GM18517 (cell line): Measurements from ENCODE around the gene AMER3.
A peak's percentile ranks its signal among the peaks of the same experiment; 100 is the strongest.

Experiments used
- ATAC-seq: cut with Tn5 transposase; IDR thresholded peaks from one replicate; pipeline ENCODE4 v1.9.1; 2021; ENCODE audit warnings: mild to moderate bottlenecking, moderate library complexity; ENCODE audit not compliant: unreplicated experiment

Gene AMER3

GRCh38 chr2:130769343-130769907, 14.1 kb downstream of the AMER3 start:
- no peak for ATAC-seq

DNA sequence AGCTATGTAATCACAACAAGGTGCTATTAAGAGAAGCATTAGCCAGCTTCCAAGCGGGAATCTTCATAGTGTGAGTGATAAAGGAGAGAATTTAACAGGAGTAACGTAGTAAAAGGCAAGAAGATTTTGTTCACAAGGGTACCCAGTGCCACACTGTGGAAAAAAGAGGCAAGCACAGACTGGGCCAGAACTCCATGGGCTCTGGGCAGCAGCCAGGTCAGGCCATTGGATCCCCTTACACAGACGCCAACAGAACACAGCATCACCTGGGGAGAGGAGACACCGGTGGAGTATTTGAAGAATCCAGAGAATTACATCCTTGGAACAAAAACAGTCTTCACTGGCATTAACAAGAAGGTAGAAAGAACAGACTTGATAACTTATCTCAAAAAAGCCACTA, 21.2 kb downstream of the AMER3 start:
- ATAC-seq: no peak

GRCh38 chr2:130778781-130779180, 23.4 kb downstream of the AMER3 start:
- ATAC-seq: no peak

GRCh38 chr2:130785466-130786055, 30.2 kb downstream of the AMER3 start:
- no peak for ATAC-seq

- ATAC-seq: no peak
Observed at GRCh38 chr2:130786076-130786475, 30.7 kb downstream of the AMER3 start.

DNA sequence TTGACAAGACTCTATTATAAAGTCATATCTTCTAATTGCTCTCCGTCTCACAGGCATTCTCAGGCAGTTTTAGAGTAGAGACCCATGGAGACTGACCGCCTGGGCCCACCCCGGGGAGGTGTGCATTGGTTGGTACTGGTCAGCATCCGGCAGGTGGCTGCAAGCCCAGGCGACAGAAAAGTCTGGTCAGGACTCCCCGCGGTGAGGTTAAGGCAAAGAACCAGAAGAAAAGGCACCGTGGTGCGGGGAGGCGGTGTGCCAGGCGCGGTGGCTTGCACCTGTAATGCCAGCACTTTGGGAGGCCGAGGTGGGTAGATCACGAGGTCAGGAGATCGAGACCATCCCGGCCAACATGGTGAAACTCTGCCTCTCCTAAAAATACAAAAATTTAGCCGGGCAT, 32.5 kb downstream of the AMER3 start:
- no peak for ATAC-seq

DNA sequence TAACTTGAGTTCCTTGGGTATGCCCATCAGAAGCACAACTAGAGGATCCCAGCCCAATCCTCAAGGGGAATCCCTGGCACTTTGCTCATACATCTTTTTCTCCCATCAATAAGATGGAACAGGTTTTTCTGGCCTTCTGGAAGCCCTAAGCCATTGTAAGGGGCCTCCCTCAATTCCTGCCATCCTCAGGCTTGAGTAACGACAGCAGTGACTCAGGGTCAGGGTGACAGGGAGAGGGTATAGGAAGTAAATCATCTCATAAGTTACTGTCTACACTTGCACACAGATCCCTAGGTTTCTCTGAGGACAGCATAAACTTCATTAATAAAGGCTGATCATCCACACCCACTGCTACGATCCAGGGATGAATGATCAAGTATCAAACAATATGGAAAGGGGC, 35.0 kb downstream of the AMER3 start:
- no peak for ATAC-seq

- ATAC-seq: no peak
Observed at GRCh38 chr2:130790804-130791616, 35.7 kb downstream of the AMER3 start.

DNA sequence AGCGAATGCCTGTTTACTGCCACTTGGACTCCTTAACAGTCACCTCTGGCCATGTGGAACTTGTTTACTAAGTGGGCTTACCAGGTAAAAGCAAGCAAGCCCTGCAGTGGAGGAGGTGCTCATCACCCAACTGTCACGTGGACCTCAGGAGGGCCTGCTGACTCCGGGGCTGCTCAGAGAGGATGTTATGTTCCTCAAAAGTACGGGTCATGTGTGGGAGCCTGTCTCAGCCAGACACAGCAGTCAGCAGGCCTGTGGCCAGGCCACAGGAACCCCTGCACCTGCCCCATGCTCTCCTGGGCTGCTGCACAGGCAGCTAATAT, 36.2 kb downstream of the AMER3 start:
- no peak for ATAC-seq

DNA sequence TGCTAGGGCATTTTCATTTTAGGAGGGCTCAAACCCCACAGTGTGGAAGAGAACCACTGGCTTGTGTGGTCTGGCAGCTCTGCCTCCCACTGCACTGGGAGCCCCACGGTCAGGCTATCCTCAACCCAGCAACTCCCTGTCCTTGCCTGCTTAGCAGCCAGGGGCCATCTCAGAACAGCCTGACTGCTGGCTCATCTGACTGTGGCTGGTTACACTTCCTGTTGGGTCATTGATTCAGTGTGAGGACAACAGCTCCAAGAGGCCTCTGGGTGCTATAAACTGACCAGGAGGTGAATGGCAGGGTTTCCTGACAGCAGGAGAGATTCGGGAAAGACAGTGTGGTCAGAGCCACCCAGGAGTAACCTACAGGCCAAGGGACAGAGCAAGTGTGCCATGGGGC, 40.1 kb downstream of the AMER3 start:
- no peak for ATAC-seq

- ATAC-seq: no peak
Observed at GRCh38 chr2:130796290-130796689, 41.0 kb downstream of the AMER3 start.

GRCh38 chr2:130797493-130798435, 42.4 kb downstream of the AMER3 start:
- peak; percentile 90 for ATAC-seq

DNA sequence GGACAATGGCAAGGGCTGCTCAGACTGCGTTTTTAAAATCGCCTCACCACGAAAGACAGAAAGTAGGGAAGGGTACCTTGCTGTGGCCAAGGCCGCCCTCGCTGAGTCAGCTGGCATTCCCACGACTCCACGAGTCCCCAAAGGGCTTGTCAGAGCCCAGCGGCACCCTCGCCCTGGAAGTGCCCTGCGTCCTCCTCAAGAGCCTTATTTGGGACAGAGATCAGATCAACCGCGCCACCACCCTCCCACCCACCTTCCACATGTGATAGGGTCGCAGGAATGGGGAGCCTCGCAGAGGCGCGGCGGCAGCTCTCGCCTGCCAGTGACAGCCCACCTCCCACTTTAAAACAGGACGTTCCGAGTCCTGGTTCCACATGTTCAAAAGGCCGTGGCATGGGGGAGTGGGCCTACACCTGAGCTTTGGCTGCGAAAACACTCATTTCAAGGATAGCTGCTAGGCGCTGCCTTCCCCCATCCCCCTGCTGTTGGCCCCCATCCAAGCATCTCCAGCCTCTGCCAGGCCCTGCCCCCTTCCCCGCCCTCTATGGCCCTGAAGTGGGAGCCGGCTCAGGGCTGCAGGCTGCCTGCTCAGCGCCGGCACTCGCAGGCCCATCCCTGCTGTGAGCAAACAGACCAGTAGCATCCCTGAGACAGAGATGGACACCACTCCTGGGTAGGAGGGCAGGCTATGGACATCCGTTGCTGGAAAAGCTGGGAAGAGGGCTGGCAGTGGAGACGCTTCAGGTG, 43.3 kb downstream of the AMER3 start:
- ATAC-seq: no peak

- no peak for ATAC-seq
Observed at GRCh38 chr2:130799295-130799694, 44.0 kb downstream of the AMER3 start.

GRCh38 chr2:130805613-130806012, 50.3 kb downstream of the AMER3 start:
- ATAC-seq: no peak

DNA sequence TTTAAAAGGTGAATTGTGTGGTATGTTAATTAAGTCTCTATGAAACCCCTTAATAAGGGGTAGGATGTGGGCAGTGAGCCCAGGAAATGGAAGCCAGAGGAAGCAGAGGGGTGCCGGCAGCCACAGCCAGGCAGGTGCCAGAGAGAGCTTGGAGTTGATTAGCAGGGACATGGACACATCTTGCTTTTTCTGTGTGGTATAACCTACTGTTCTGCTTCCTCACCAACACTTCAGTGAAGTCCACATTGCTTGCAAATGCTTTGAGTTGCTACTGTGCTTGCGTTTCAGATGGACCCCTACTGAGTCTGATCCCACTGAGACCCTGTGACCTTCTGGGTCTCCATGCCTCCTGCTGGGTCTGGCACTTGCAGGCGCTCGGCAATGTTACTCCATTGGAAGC, 51.0 kb downstream of the AMER3 start:
- ATAC-seq: no peak

DNA sequence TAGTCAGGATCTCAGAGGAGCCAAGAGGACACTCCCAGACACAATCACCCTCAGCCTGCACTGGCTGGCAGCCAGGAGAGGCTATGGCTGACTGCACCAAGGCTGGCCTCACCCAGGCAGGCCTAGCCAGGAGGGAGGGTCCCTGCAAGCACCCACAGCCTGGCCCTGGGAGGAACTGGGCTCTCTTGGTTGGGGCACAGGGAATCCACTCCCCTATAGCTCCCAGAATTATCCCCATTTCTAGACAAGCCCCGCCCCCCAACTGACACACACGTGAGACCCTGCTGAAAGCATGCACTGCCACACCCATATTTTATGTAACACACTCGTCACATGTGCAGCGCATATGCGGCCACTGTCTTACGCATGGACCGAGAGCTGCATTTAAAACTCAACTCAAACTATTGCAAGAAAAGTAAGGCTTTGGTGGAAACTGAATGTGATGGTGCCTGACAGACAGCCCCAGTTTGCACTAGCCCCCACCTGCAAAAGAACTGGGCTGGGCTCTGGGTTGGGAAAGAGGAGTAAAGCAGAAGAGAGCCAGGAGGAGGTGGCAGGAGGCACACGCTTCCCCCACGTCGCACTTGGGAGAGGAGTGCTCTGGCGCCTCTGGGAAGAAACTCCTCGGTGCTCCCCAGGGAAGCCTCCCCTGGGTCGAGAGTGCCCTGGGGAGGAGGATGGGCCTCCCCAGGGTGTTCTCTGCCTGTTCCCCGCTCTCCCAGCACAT, 52.5 kb downstream of the AMER3 start:
- no peak for ATAC-seq

DNA sequence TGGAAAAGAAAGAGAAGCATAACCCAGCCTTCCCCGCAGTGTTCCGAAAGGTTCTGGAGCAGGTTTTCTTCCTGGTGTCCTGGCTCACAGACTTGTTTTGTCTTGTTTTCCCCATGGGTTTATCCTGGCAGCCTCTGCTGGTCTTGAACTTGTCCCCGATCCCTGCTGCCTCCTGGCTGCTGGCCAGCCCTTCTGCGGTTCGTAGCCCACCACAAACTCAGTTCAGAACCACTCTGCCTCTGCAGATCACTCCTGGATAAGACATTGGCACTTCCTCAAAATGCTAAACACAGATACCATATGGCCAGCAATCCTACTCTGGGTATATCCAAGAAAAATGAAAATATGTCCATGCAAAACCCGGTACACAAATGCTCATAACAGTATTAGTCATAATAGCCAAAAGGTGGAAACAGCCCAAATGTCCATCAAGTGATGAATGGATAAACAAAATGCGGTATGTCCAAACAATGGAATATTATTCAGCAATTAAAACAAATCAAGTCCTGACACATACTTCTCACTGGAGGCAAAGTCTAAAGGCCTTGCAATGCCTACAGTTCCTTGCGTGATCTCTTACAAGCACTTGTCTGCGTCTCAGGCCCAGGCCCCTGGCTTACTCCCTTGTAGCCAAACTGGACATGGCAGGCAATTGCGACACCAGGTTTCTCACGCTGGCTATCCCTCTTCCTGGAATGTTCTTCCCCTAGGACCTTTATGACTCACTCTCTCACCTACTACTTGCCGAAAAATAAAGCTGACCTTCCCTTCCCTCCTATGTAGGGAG, 53.3 kb downstream of the AMER3 start:
- ATAC-seq: no peak

- no peak for ATAC-seq
Observed at GRCh38 chr2:130810490-130810889, 55.1 kb downstream of the AMER3 start.
